IMR-90 (cell line): ENCODE measurements around the gene PHLDB1. TPM values are rescaled to one million over a fixed set of nuclear protein-coding genes. Genes with fewer than 3 reads are reported as not detected.

Experiments used
- ATAC-seq: fragments of 200-7000 bp; cut with Tn5 transposase; 2 replicates; pipeline ENCODE4 v1.9.1; 2020; ENCODE audit warnings: low read depth, mild to moderate bottlenecking, moderate library complexity
- BruUV-seq: library from RNA; stranded (reverse); fragments of 400-500 nt; replicated peaks from 2 replicates; lab custom pipeline; 2021; lab: Mats Ljungman, UMichigan
- CTCF ChIA-PET: fragments of 300-600 bp; formaldehyde crosslinking; extraction: SDS; loops from one replicate; lab custom pipeline; 2021; ENCODE audit warnings: antibody characterized with exemption; lab: Yijun Ruan, JAX
- POLR2A ChIA-PET: fragments of 300-600 bp; sonication (Branson Sonifier 250); formaldehyde crosslinking; loops from one replicate; lab custom pipeline; 2022; ENCODE audit warnings: antibody characterized with exemption; ENCODE audit not compliant: unreplicated experiment; lab: Charles Lee
- DNase-seq: peaks from one replicate; pipeline ENCODE4 v3.0.0; 2013
- H2AFZ ChIP-seq: replicated peaks from 2 replicates; pipeline ENCODE3; 2013; ENCODE audit warnings: low read length, mild to moderate bottlenecking; ENCODE audit not compliant: poor library complexity
- H2AK5ac ChIP-seq: 2 replicates; pipeline ENCODE4 v1.6.1; 2013; ENCODE audit warnings: low read depth, low read length, inconsistent platforms
- H2AK9ac ChIP-seq: replicated peaks from 2 replicates; pipeline ENCODE3; 2013; ENCODE audit warnings: mild to moderate bottlenecking, low read depth, low read length, moderate library complexity; ENCODE audit not compliant: poor library complexity
- H2BK120ac ChIP-seq: 2 replicates; pipeline ENCODE4 v1.6.1; 2013; ENCODE audit warnings: low read depth, low read length, inconsistent platforms
- H2BK15ac ChIP-seq: 3 replicates; pipeline ENCODE4 v1.6.1; 2013; ENCODE audit warnings: low read depth, low read length, inconsistent platforms
- H2BK20ac ChIP-seq: 2 replicates; pipeline ENCODE4 v1.6.1; 2013; ENCODE audit warnings: low read depth, mild to moderate bottlenecking, inconsistent platforms, low read length, moderate library complexity
- H2BK5ac ChIP-seq: 2 replicates; pipeline ENCODE4 v1.6.1; 2013; ENCODE audit warnings: mild to moderate bottlenecking, low read depth, low read length, inconsistent platforms; ENCODE audit not compliant: poor library complexity, severe bottlenecking
- H3K14ac ChIP-seq: replicated peaks from 2 replicates; pipeline ENCODE4 v1.6.1; 2013; ENCODE audit warnings: low read depth, low read length, inconsistent platforms
- H3K18ac ChIP-seq: 2 replicates; pipeline ENCODE4 v1.6.1; 2013; ENCODE audit warnings: low read depth, low read length, control low read depth
- H3K23ac ChIP-seq: 2 replicates; pipeline ENCODE4 v1.6.1; 2013; ENCODE audit warnings: low read depth, low read length, inconsistent platforms
- H3K27ac ChIP-seq: 2 replicates; pipeline ENCODE4 v1.5.1; 2013; ENCODE audit warnings: mild to moderate bottlenecking, control low read depth, low read length; ENCODE audit not compliant: insufficient read depth
- H3K27me3 ChIP-seq: 2 replicates; pipeline ENCODE4 v1.6.1; 2013; ENCODE audit warnings: low read length; ENCODE audit not compliant: control insufficient read depth, insufficient read depth
- H3K36me3 ChIP-seq: 2 replicates; pipeline ENCODE4 v1.6.1; 2013; ENCODE audit warnings: low read length, mixed read lengths; ENCODE audit not compliant: control insufficient read depth, insufficient read depth
- H3K4ac ChIP-seq: 2 replicates; pipeline ENCODE4 v1.6.1; 2013; ENCODE audit warnings: low read depth, low read length, inconsistent platforms
- H3K4me1 ChIP-seq: 2 replicates; pipeline ENCODE4 v1.6.1; 2013; ENCODE audit warnings: low read length, mixed read lengths; ENCODE audit not compliant: control insufficient read depth, insufficient read depth
- H3K4me2 ChIP-seq: 2 replicates; pipeline ENCODE4 v1.6.1; 2013; ENCODE audit warnings: low read depth, mild to moderate bottlenecking, control low read depth, low read length, moderate library complexity
- H3K4me3 ChIP-seq: 2 replicates; pipeline ENCODE4 v1.5.1; 2013; ENCODE audit warnings: low read depth, mild to moderate bottlenecking, control low read depth, low read length, moderate library complexity; ENCODE audit not compliant: insufficient read depth
- H3K56ac ChIP-seq: 2 replicates; pipeline ENCODE4 v1.6.1; 2013; ENCODE audit warnings: low read length, inconsistent platforms; ENCODE audit not compliant: insufficient read depth; ENCODE audit errors: extremely low read depth
- H3K79me1 ChIP-seq, 2 experiments: 2 replicates each; pipeline ENCODE4 v1.6.1; 2013; ENCODE audit warnings: low read length in 2 of 2, inconsistent platforms in 1 of 2, low read depth in 1 of 2
- H3K9ac ChIP-seq: 2 replicates; pipeline ENCODE4 v1.6.1; 2013; ENCODE audit warnings: low read depth, low read length, control low read depth
- H3K9me1 ChIP-seq: 2 replicates; pipeline ENCODE4 v1.6.1; 2013; ENCODE audit warnings: low read length, inconsistent platforms; ENCODE audit not compliant: insufficient read depth
- H3K9me3 ChIP-seq: 2 replicates; pipeline ENCODE4 v1.6.1; 2013; ENCODE audit warnings: low read length; ENCODE audit not compliant: control insufficient read depth, insufficient read depth
- H4K20me1 ChIP-seq: 2 replicates; pipeline ENCODE4 v1.6.1; 2013; ENCODE audit warnings: low read length, inconsistent platforms; ENCODE audit not compliant: insufficient read depth
- H4K5ac ChIP-seq: 2 replicates; pipeline ENCODE4 v1.6.1; 2013; ENCODE audit warnings: mild to moderate bottlenecking, low read depth, low read length, control low read depth
- H4K8ac ChIP-seq, 2 experiments: 2 replicates each; pipeline ENCODE4 v1.6.1; 2013; ENCODE audit warnings: low read depth in 2 of 2, low read length in 2 of 2, control low read depth in 1 of 2, inconsistent platforms in 1 of 2
- H4K91ac ChIP-seq: 2 replicates; pipeline ENCODE4 v1.6.1; 2013; ENCODE audit warnings: low read depth, low read length, inconsistent platforms; ENCODE audit not compliant: insufficient read depth
- BHLHE40 ChIP-seq: fragments of 150-350 bp; IDR thresholded peaks from 2 replicates; pipeline ENCODE4 v1.6.1; 2016; ENCODE audit warnings: mild to moderate bottlenecking, low read depth, low read length
- CHD1 ChIP-seq: IDR thresholded peaks from 2 replicates; pipeline ENCODE4 v1.6.1; 2012; ENCODE audit warnings: low read depth, low read length, improper control_type of control experiment
- FOS ChIP-seq: fragments of 150-350 bp; IDR thresholded peaks from 2 replicates; pipeline ENCODE4 v1.6.1; 2016; ENCODE audit warnings: low read depth, low read length
- MXI1 ChIP-seq: IDR thresholded peaks from 2 replicates; pipeline ENCODE4 v1.6.1; 2012; ENCODE audit warnings: low read depth, mild to moderate bottlenecking, low read length, moderate library complexity, borderline replicate concordance
- RFX5 ChIP-seq: IDR thresholded peaks from 2 replicates; pipeline ENCODE4 v1.8.0; 2012; ENCODE audit warnings: low read depth, mild to moderate bottlenecking, low read length, moderate library complexity
- WGBS, 2 experiments: methylation state at CpG; one replicate each; pipeline versions ENCODE4 v1.1.5 to v1.1.7; 2013; ENCODE audit warnings: missing lambda C conversion rate in 2 of 2; ENCODE audit not compliant: insufficient read length in 1 of 2; ENCODE audit errors: extremely low coverage in 2 of 2; 5-methylcytosine and 5-hydroxymethylcytosine counted together
- dilution Hi-C: fragments of 300-500 bp; cut with HindIII; formaldehyde crosslinking; loops from one replicate; pipeline ENCODE4 v1.14.3; 2018; ENCODE audit warnings: low sequenced_read_pairs; ENCODE audit not compliant: unreplicated experiment
- in situ Hi-C: fragments of 300-500 bp; cut with MboI; formaldehyde crosslinking; loops from 3 replicates; pipeline ENCODE4 v1.14.3; 2019; ENCODE audit warnings: low sequenced_read_pairs, inconsistent platforms, mixed read lengths
- intact Hi-C: fragments of 100-400 bp; cut with micrococcal nuclease; formaldehyde crosslinking; loops from 2 replicates; pipeline ENCODE4 v1.10.0; 2022
- polyA plus RNA-seq, 3 experiments: library from polyadenylated mRNA; depleted of rRNA; stranded (reverse); fragments of >200 nt; gene quantifications; 2 replicates each; pipeline ENCODE4 v1.2.3, GENCODE V29; 2012; ENCODE audit warnings: low replicate concordance in 1 of 3
- total RNA-seq: library from RNA; depleted of rRNA; stranded (reverse); fragments of >200 nt; gene quantifications from 2 replicates; pipeline ENCODE4 v1.2.3, GENCODE V29; 2012
- TF ChIP-seq, protein P1 (sequence below): fragments of 150-350 bp; IDR thresholded peaks from 2 replicates; pipeline ENCODE4 v1.6.1; 2017; ENCODE audit warnings: mild to moderate bottlenecking, antibody characterized with exemption, low read length, low read depth

PHLDB1 gene
- total and polyA plus RNA-seq, 2 of the 4 experiments (the other 2 are of a cell fraction): 40.0 to 90.4 TPM

DNA sequence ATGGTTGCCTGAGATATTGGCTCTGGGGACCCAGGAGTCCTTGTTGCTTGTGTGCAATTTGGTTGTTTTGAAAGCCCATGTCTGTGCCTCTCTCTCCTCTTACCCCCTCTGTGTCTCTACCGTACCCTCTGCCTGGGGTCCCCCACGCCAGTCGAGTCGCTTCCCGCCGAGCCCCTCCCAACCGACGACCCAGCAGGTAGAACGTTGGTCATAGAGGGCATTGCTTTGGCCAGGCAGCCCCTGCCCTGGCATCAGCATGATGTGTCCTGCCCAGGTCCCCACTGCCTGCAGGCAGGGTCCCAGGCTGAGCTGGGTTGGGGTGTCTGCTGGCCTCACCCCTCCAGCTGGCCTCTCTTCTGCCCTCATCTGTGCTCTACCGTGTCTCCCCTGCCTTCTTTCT is 37.1 kb downstream of the PHLDB1 start:
- 96% methylated on average over 8 of the region's 10 CpGs; no CpG with 5 or more reads in 1 of the 2 experiments for WGBS, 2 experiments
- Histone ChIP-seq H2BK15ac (no peak overlapping the region), H4K5ac (no peak overlapping the region), H3K36me3 (peaks cover 82% of the 10 kb centered on the region), H4K20me1 (peaks cover 39% of the 10 kb centered on the region; the same call in 1 of the 2 replicates), H3K79me1 (peaks cover 43 to 74% of the 10 kb centered on the region in 2 experiments), H3K27ac (no peak overlapping the region), H3K14ac (no peak overlapping the region), H2BK5ac (no peak overlapping the region), H3K27me3 (no peaks in the 10 kb centered on the region), H3K18ac (no peak overlapping the region), H3K9me3 (no peaks in the 10 kb centered on the region), H2AFZ (no peak overlapping the region), H3K4me2 (no peak overlapping the region), H3K4me3 (no peak overlapping the region), H3K4ac (no peak overlapping the region), H3K23ac (no peak overlapping the region), H3K9me1 (no peaks in the 10 kb centered on the region; the same call in 1 of the 2 replicates), H2BK120ac (no peak overlapping the region), H3K4me1 (0 out of 2 replicates have a peak, but pooled peaks cover 1% of the 10 kb centered on the region), H4K91ac (no peak overlapping the region), H3K9ac (no peak overlapping the region), H2AK5ac (no peak overlapping the region), H4K8ac (no peak overlapping the region), H2AK9ac (no peak overlapping the region), H3K56ac (no peak overlapping the region), H2BK20ac (no peak overlapping the region)
- CTCF ChIA-PET: no interaction called here
- POLR2A ChIA-PET: no interaction called here
- in situ Hi-C loops (no loop called here), dilution Hi-C loops (no loop called here), intact Hi-C loops (no loop called here)
- no peak for DNase-seq
- TF ChIP-seq CHD1 (no peak), RFX5 (no peak), BHLHE40 (no peak), FOS (no peak), MXI1 (no peak)
- TF ChIP-seq, protein P1, sequence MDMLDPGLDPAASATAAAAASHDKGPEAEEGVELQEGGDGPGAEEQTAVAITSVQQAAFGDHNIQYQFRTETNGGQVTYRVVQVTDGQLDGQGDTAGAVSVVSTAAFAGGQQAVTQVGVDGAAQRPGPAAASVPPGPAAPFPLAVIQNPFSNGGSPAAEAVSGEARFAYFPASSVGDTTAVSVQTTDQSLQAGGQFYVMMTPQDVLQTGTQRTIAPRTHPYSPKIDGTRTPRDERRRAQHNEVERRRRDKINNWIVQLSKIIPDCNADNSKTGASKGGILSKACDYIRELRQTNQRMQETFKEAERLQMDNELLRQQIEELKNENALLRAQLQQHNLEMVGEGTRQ: no peak
- ATAC-seq: no peak
- no TSS peak for BruUV-seq
